BJ (cell line): ENCODE data around the gene TUBGCP4. TPM values are rescaled to one million over a fixed set of nuclear protein-coding genes. Genes with fewer than 3 reads are reported as not detected.

ENCODE experiments used
- CTCF ChIA-PET: fragments of 350-600 bp; formaldehyde crosslinking; extraction: SDS; loops from one replicate; lab custom pipeline; 2021; ENCODE audit warnings: antibody characterized with exemption, inconsistent platforms; lab: Yijun Ruan, JAX
- POLR2A ChIA-PET: fragments of 300-600 bp; sonication (Branson Sonifier 250); formaldehyde crosslinking; extraction: SDS; loops from one replicate; lab custom pipeline; 2021; ENCODE audit warnings: antibody characterized with exemption; lab: Charles Lee
- DNase-seq: peaks from one replicate; pipeline ENCODE4 v3.0.0-alpha.2; 2011; ENCODE audit warnings: low read depth
- H3K27me3 ChIP-seq: 2 replicates; pipeline ENCODE4 v1.6.0; 2011; ENCODE audit warnings: low read length; ENCODE audit not compliant: control insufficient read depth, insufficient read depth
- H3K36me3 ChIP-seq: 2 replicates; pipeline ENCODE4 v1.5.1; 2011; ENCODE audit warnings: low read length; ENCODE audit not compliant: control insufficient read depth, insufficient read depth
- H3K4me3 ChIP-seq: 2 replicates; pipeline ENCODE4 v1.5.1; 2011; ENCODE audit warnings: low read depth, mild to moderate bottlenecking, control low read depth, low read length
- CTCF ChIP-seq: IDR thresholded peaks from 2 replicates; pipeline ENCODE4 v1.5.1; 2011; ENCODE audit warnings: low read depth, mild to moderate bottlenecking, control low read depth, inconsistent platforms, low read length, moderate library complexity; ENCODE audit not compliant: insufficient read depth
- polyA plus RNA-seq: library from polyadenylated mRNA; depleted of rRNA; stranded (reverse); fragments of >200 nt; gene quantifications from 2 replicates; pipeline ENCODE4 v1.2.3, GENCODE V29; 2011

TUBGCP4 gene
- polyA plus RNA-seq, 1 experiment: 10.3 TPM

- DNase-seq: no peak
Measured at GRCh38 chr15:43433165-43433564, 62.3 kb downstream of the TUBGCP4 start.

DNA sequence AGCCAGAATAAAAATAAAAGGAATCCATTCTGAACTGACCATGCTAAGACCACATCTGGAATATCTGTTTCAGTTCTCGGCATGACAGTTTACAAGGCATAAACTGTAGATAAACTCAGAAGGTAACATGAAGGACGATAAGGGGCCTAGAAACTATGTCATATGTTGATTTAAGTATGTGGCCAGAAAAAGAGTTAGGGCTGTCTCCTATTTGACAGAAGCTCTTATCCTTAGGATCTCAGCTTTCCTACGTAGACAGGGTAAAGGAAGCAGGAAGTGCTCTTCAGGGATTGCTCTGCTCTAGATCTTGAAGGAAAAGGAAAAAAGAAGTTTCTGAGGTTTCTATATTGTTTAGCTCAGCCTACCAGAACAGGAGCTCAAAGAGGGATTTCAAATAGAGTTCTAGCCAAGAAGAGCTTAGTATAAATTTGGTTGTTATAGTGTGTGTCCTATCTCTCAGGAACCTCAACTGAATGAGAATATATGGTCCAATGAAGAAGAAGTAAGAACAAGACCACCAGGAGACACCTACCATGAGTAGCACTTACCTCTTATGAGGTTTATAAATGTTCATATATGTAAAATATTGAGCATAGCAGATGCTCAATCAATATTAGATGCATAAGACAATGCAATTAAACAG lies 62.9 kb downstream of the TUBGCP4 start:
- H3K36me3 ChIP-seq: peaks cover 7% of the 10 kb centered on the region
- ChIA-PET CTCF (interaction anchor here (0.7 to 1.0 kb wide), 2 partner anchors 15 to 81 kb away, joined by 3 to 4 read pairs; no protein-coding TSS in a partner anchor), POLR2A (no interaction called here)
- no peaks in the 10 kb centered on the region for H3K27me3 ChIP-seq
- TF ChIP-seq CTCF: no peak
- no peak overlapping the region for H3K4me3 ChIP-seq
- DNase-seq: no peak

More at GRCh38 chr15:43433165-43433564, 62.3 kb downstream of the TUBGCP4 start:
- Histone ChIP-seq H3K4me3 (no peak overlapping the region), H3K27me3 (no peaks in the 10 kb centered on the region), H3K36me3 (peaks cover 6% of the 10 kb centered on the region)
- CTCF ChIA-PET: interaction anchor here (1.0 kb wide), 1 partner anchor 81 kb away, joined by 4 read pairs; no protein-coding TSS in a partner anchor
- no peak for TF ChIP-seq CTCF
- POLR2A ChIA-PET: no interaction called here

- TF ChIP-seq CTCF: no peak
- DNase-seq: no peak
- CTCF ChIA-PET: interaction anchor here (1.3 kb wide), 1 partner anchor 81 kb away, joined by 3 read pairs; no protein-coding TSS in a partner anchor
- Histone ChIP-seq H3K36me3 (peaks cover 8% of the 10 kb centered on the region), H3K4me3 (no peak overlapping the region), H3K27me3 (no peaks in the 10 kb centered on the region)
- POLR2A ChIA-PET: no interaction called here
Measured at GRCh38 chr15:43434446-43434845, 63.5 kb downstream of the TUBGCP4 start.

- DNase-seq: no peak
- no peak for TF ChIP-seq CTCF
- ChIA-PET POLR2A (no interaction called here), CTCF (no interaction called here)
- Histone ChIP-seq H3K4me3 (no peak overlapping the region), H3K36me3 (peaks cover 8% of the 10 kb centered on the region), H3K27me3 (no peaks in the 10 kb centered on the region)
Measured at GRCh38 chr15:43436395-43436794, 65.5 kb downstream of the TUBGCP4 start.

DNA sequence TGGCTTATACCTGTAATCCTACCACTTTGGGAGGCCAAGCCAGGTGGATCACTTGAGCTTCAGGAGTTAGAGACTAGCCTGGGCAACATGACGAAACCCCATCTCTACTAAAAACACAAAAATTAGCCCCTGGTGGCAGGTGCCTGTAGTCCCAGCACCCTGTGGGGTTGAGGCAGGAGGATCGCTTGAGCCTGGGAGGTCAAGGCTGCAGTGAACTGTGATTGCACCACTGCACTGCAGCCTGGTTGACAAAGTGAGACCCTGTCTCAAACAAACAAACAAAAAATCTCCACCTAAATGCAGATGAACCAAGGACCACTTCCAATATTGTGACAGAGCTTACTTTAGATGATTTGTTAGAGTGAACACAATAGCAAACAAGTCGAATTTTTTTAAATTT lies 68.4 kb downstream of the TUBGCP4 start:
- no peak for TF ChIP-seq CTCF
- Histone ChIP-seq H3K36me3 (peaks cover 9% of the 10 kb centered on the region), H3K4me3 (no peak overlapping the region), H3K27me3 (no peaks in the 10 kb centered on the region)
- no peak for DNase-seq
- ChIA-PET CTCF (no interaction called here), POLR2A (no interaction called here)
